ENCODE results near the gene GADD45A. TPM values are rescaled to one million over a fixed set of nuclear protein-coding genes. Genes with fewer than 3 reads are reported as not detected.
A peak's percentile ranks its signal among the peaks of the same experiment; 100 is the strongest.

The GADD45A gene
- total RNA-seq, 2 experiments from 2014 or later, result 36.2 to 39.1 TPM

DNA sequence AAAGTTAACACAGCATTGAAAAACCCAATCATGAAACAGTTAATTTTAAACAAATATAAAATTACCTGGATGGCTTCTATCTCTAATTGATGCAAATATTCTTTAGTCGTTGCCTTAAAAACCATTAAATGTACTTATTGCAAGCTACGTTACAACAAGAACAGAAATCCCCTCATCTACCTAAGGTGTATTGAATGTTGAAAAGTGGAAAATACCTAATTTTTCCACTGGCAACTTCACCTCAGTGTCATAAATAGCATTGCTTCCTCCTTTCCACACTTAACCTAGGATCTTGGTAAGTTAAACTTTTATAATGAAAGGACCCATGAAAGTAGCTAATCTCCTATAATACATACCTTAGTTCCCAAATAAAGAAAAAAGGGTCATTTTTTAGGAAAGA lies 5.4 kb downstream of the GADD45A start:
- intact Hi-C loops (cut with micrococcal nuclease), result no loop called here
- Mint-ChIP-seq H3K27ac (no peak overlapping the region), H3K27me3 (no peaks in the 10 kb centered on the region), H3K36me3 (peaks cover 20% of the 10 kb centered on the region), H3K9me3 (no peaks in the 10 kb centered on the region), H3K4me1 (ENCODE audit: low read depth) (peaks cover 19% of the 10 kb centered on the region), H3K4me3 (no peak overlapping the region)
- POLR2A ChIA-PET, result no interaction called here
- CTCF ChIA-PET, result interaction anchor here (1.1 to 1.3 kb wide), 3 partner anchors 128 to 158 kb away, joined by 3 read pairs; no protein-coding TSS in a partner anchor
- DNase-seq, result no peak

DNA sequence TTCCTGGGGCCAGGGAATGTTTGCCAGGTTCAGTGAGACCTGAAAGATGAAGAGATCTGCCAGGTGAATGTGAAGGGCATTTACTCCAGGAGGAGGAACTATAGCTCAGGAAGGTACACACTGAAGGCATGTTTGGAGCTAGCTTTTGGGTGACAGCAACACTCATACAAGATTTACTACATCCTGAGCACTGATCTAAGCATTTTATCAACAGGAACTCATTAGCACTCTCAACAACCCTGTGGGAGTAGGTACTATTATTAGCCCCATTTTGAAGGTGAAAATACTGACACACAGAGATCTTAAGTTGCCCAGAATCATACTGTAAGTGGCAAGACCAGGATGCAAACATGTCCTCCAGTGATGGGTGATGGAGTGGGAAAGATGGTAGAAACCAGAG lies 6.7 kb downstream of the GADD45A start:
- H3K27ac Mint-ChIP-seq, result no peak overlapping the region
- H3K27me3 Mint-ChIP-seq, result no peaks in the 10 kb centered on the region
- peaks cover 16% of the 10 kb centered on the region for H3K36me3 Mint-ChIP-seq
- peaks cover 17% of the 10 kb centered on the region for H3K4me1 Mint-ChIP-seq (ENCODE audit: low read depth)
- intact Hi-C loops (cut with micrococcal nuclease), result no loop called here
- ChIA-PET CTCF (interaction anchor here (1.1 to 1.3 kb wide), 2 partner anchors 69 to 75 kb away, joined by 3 to 5 read pairs; no protein-coding TSS in a partner anchor), POLR2A (no interaction called here)
- no peak overlapping the region for H3K4me3 Mint-ChIP-seq
- no peak for DNase-seq
- no peaks in the 10 kb centered on the region for H3K9me3 Mint-ChIP-seq

DNA sequence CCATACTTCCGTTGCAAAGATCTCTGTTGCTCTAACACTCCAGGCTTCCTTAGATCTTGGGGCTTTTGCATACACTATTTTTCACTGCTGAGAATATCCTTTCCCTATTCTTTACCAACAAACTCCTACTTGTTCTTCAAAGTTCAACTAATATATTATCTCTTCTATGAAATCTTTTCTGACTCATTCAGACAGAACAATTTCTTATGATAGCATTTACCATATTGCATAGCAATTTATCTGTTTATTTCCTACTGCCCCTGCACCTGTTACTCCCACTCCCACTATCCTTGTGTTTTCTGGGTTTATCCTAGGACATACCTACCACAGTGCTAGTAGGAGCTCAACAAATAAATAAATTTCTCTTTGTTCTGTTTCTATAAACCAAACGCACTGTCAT lies 11.0 kb downstream of the GADD45A start:
- intact Hi-C loops (cut with micrococcal nuclease), result no loop called here
- no peak for DNase-seq
- Mint-ChIP-seq H3K9me3 (no peaks in the 10 kb centered on the region), H3K27me3 (no peaks in the 10 kb centered on the region), H3K27ac (no peak overlapping the region), H3K4me3 (no peak overlapping the region), H3K4me1 (ENCODE audit: low read depth) (peaks cover 8% of the 10 kb centered on the region), H3K36me3 (no peaks in the 10 kb centered on the region)
- ChIA-PET POLR2A (no interaction called here), CTCF (no interaction called here)

DNA sequence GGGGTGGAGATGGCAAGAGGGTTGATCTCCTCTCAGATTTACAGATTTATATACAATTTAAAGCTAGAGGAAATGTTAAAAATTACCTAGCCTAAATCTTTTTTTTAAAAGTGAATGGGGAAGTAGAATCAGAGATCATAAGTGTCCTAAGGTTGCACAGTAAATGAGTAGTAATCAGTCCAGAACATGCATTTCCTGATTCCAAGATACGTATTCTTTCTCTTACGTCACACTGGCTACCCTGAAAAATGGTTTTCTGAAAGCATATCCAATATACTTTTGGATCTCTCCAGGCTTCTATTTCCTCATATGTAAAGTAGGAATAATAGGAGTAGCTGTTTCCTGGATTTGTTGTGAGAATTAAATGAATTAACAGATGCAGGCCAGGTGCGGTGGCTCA lies 11.7 kb downstream of the GADD45A start:
- POLR2A ChIA-PET, result no interaction called here
- DNase-seq, result no peak
- no peak overlapping the region for H3K27ac Mint-ChIP-seq
- no peaks in the 10 kb centered on the region for H3K36me3 Mint-ChIP-seq
- no peak overlapping the region for H3K4me3 Mint-ChIP-seq
- no peaks in the 10 kb centered on the region for H3K27me3 Mint-ChIP-seq
- no peaks in the 10 kb centered on the region for H3K9me3 Mint-ChIP-seq
- CTCF ChIA-PET, result no interaction called here
- peaks cover 13% of the 10 kb centered on the region for H3K4me1 Mint-ChIP-seq (ENCODE audit: low read depth)
- intact Hi-C loops (cut with micrococcal nuclease), result no loop called here

DNA sequence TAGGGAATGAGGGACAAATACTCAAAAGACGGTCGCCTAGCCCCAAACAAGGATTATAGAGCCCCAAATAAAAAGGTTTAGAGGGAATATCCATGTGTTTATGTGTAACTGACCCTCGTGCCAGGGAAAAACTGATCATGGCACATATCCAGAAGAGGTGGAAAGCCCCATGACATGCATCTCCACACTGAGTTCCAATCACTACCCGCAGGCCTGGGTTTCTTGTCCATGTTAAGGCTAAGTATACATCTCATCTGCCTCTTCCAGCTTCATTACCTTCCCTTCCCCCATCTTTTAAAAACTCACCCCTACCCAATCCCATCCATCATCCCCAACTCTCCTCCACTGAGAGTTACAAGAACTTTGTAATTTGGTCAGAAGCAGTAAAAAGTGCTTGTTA lies 15.2 kb downstream of the GADD45A start:
- peaks cover 13% of the 10 kb centered on the region for H3K4me1 Mint-ChIP-seq (ENCODE audit: low read depth)
- H3K9me3 Mint-ChIP-seq, result no peaks in the 10 kb centered on the region
- ChIA-PET POLR2A (interaction anchor here (2.2 kb wide), 1 partner anchor 15 kb away, joined by 16 read pairs; the partner anchor contains the start of gene GADD45A), CTCF (interaction anchor here (0.6 to 1.7 kb wide), 4 partner anchors 16 to 139 kb away, joined by 3 to 7 read pairs (median 5); partner anchors contain the start of gene GADD45A)
- no peak for DNase-seq
- H3K36me3 Mint-ChIP-seq, result no peaks in the 10 kb centered on the region
- no peak overlapping the region for H3K4me3 Mint-ChIP-seq
- intact Hi-C loops (cut with micrococcal nuclease), result loop anchor here (2.0 kb wide), 1 partner anchor 15 kb away; the partner anchor contains the start of gene GADD45A
- no peaks in the 10 kb centered on the region for H3K27me3 Mint-ChIP-seq
- no peak overlapping the region for H3K27ac Mint-ChIP-seq

DNA sequence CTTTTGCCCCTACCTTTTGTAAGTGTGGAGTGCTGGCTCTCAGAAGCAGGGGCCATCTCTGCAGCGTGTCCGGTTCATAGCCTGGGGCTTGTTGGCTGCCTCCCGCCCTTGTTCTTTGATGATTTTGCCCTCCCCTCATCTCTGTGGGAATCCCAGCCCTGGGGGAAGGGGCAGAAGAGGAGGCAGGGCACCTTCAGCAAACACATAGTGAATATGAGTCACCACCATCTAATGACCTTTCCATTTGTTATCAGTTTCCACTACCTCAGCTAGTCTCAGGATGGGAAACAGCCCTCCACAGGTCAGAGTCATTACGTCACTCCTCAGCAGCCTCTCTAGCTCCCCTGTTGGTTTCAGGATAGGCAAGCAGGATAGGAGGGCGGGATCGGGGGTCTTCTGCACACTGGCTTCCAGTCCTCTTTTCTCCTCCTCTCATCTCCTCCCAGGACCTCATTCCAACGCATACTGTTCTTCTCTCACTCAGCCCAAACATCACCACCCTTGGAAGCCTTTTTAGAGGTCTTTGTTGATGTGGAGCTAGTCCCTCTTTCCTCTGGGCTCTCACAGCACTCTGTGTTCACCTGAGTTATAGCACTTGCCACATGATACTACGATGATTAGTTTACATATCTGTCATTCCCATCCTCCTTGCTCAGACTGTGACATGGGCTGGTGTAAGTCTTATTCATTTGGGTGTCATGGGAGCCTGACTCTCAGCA lies 15.8 kb downstream of the GADD45A start:
- peak; percentile 40 for DNase-seq
- H3K4me1 Mint-ChIP-seq (ENCODE audit: low read depth), result peaks cover 13% of the 10 kb centered on the region
- intact Hi-C loops (cut with micrococcal nuclease), result loop anchor here (1.0 to 2.0 kb wide), 2 partner anchors 16 to 22 kb away; partner anchors contain the start of gene GADD45A
- ChIA-PET POLR2A (interaction anchor here (1.3 to 2.2 kb wide), 2 partner anchors 15 to 23 kb away, joined by 4 to 16 read pairs; partner anchors contain the start of gene GADD45A), CTCF (interaction anchor here (0.6 to 1.7 kb wide), 6 partner anchors 16 to 166 kb away, joined by 3 to 7 read pairs (median 4); partner anchors contain the start of gene GADD45A)
- H3K27ac Mint-ChIP-seq, result peak overlapping the region; percentile 15
- no peaks in the 10 kb centered on the region for H3K9me3 Mint-ChIP-seq
- H3K4me3 Mint-ChIP-seq, result no peak overlapping the region
- no peaks in the 10 kb centered on the region for H3K27me3 Mint-ChIP-seq
- no peaks in the 10 kb centered on the region for H3K36me3 Mint-ChIP-seq

DNA sequence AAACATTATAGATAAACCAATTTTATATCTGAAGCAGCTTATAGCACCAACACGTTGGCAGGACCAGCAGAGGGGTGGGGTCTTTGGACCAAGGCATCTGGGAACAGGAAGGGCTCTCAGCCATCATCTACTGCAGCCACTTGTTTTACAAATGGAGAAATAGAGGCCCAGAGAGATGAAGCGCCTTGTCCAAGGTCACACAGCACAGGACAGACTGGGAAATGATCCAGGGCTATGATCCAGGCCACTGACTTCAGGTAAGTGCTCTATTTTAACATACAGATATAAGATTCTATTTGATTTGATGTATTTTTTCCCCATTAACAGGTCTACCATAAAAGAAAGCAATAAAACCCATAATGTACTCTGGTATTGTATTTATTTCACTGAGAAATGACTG lies 16.9 kb downstream of the GADD45A start:
- CTCF ChIA-PET, result interaction anchor here (0.9 to 1.2 kb wide), 3 partner anchors 16 to 140 kb away, joined by 3 to 4 read pairs (median 4); no protein-coding TSS in a partner anchor
- DNase-seq, result no peak
- H3K4me1 Mint-ChIP-seq (ENCODE audit: low read depth), result peaks cover 13% of the 10 kb centered on the region
- H3K36me3 Mint-ChIP-seq, result no peaks in the 10 kb centered on the region
- no peaks in the 10 kb centered on the region for H3K27me3 Mint-ChIP-seq
- POLR2A ChIA-PET, result interaction anchor here (1.3 to 2.2 kb wide), 2 partner anchors 16 to 22 kb away, joined by 4 to 16 read pairs; partner anchors contain the start of gene GADD45A
- no peak overlapping the region for H3K27ac Mint-ChIP-seq
- H3K4me3 Mint-ChIP-seq, result no peak overlapping the region
- intact Hi-C loops (cut with micrococcal nuclease), result loop anchor here (1.0 to 2.0 kb wide), 2 partner anchors 17 to 21 kb away; partner anchors contain the start of gene GADD45A
- H3K9me3 Mint-ChIP-seq, result no peaks in the 10 kb centered on the region

DNA sequence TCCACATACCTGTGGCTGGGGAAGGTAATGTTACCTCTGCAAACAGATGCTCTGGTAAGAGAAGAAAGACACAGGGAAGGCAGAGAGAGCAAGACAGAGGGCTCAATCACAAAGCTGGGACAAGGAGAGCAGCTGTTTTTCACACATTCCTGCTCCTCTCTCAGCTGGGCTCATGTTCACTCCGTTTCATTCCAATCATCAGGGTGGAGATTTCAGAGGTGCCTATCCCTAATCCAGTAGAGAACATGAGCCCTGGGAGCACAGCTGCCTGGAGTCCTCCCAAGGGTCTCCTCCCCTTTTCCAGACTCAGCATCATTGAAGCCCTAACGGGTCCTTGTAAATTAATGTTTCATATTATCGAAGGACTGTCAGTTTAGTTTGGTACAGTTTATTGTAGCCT lies 19.4 kb downstream of the GADD45A start:
- ChIA-PET POLR2A (interaction anchor here (0.6 to 1.2 kb wide), 2 partner anchors 19 to 267 kb away, joined by 3 read pairs; partner anchors contain the start of gene GADD45A), CTCF (interaction anchor here (0.6 to 2.0 kb wide), 3 partner anchors 56 to 174 kb away, joined by 3 to 5 read pairs (median 4); no protein-coding TSS in a partner anchor)
- Mint-ChIP-seq H3K27ac (no peak overlapping the region), H3K4me3 (no peak overlapping the region), H3K9me3 (no peaks in the 10 kb centered on the region), H3K36me3 (no peaks in the 10 kb centered on the region), H3K4me1 (ENCODE audit: low read depth) (peaks cover 13% of the 10 kb centered on the region), H3K27me3 (no peaks in the 10 kb centered on the region)
- intact Hi-C loops (cut with micrococcal nuclease), result no loop called here
- no peak for DNase-seq

DNA sequence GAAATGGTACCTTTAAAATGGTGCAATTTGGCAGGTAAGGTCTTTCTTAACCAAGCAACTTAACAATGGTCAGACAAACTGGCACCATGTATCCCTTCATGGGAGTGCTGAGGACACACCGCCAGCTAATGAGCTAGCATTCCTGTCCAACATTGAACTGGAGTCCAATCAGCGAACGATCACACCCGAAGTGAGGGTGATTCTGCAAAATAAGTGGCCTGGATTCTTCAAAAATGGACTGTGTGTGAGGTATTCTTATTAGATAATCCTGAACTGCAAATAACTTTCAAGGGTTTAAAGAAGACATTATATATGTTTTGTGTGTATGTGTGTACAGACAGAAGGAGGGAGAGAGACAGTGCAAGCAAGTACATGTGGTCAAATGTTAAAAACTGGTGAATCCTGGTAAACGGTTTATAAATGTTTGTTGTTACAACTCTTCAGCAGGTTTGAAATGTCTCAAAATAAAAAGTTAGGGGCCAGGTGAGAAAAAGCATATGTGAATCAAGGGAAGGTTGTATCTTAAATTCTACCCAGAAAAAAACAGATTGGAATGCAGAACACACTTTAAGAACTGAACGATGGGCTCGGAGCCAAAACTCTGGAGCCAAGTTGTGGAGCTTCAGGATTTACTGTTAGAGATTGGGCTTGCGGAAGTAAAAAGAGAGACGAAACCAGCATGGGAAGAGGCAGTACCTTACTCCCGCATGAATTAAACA lies 20.9 kb downstream of the GADD45A start:
- Mint-ChIP-seq H3K9me3 (no peaks in the 10 kb centered on the region), H3K27me3 (no peaks in the 10 kb centered on the region), H3K4me1 (ENCODE audit: low read depth) (peaks cover 6% of the 10 kb centered on the region), H3K27ac (no peak overlapping the region), H3K4me3 (no peak overlapping the region), H3K36me3 (no peaks in the 10 kb centered on the region)
- DNase-seq, result no peak
- CTCF ChIA-PET, result no interaction called here
- POLR2A ChIA-PET, result no interaction called here
- intact Hi-C loops (cut with micrococcal nuclease), result no loop called here

DNA sequence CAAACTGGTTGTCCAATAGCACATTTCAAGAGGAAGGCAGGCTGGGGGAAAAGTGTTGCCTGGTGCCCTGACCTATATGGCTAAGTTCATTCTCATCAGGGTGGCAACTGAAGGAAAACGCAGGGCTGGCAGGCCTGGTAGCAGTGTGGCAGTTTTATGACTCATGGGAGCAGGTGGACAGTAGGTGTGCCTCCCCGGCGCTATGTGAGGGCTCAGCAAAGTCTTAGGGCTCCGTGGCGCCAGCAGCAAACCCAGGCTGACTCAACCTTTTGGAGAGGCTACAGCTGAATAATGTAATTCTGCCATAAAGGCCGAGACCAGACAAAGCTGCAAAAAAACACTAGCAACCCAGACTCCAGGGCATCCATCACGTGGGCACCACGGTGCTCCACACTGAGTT lies 23.6 kb downstream of the GADD45A start:
- CTCF ChIA-PET, result no interaction called here
- intact Hi-C loops (cut with micrococcal nuclease), result no loop called here
- Mint-ChIP-seq H3K27ac (no peak overlapping the region), H3K9me3 (no peaks in the 10 kb centered on the region), H3K4me1 (ENCODE audit: low read depth) (no peaks in the 10 kb centered on the region), H3K27me3 (no peaks in the 10 kb centered on the region), H3K4me3 (no peak overlapping the region), H3K36me3 (no peaks in the 10 kb centered on the region)
- no peak for DNase-seq
- POLR2A ChIA-PET, result no interaction called here

DNA sequence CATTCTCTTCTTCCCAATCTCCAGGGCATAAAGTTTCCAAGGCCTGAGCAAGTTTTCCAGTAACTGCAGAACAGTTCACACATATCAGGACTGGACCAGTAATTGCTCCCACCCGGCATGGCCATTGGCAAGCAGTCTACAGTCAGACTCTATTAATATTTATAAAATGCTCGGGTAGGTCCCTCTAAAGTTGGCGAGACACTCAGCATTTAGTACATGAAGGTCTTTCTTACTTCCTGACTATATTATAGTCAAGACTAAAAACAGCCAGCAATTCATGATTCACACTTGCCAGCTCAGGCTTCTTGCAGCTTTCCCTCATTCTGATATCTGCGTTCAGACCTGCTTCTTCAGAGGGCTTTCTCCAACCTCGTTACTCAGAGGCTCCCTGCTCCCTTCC lies 25.4 kb downstream of the GADD45A start:
- Mint-ChIP-seq H3K9me3 (no peaks in the 10 kb centered on the region), H3K27me3 (no peaks in the 10 kb centered on the region), H3K27ac (no peak overlapping the region), H3K4me3 (no peak overlapping the region), H3K4me1 (ENCODE audit: low read depth) (no peaks in the 10 kb centered on the region), H3K36me3 (no peaks in the 10 kb centered on the region)
- DNase-seq, result no peak
- ChIA-PET CTCF (no interaction called here), POLR2A (no interaction called here)
- intact Hi-C loops (cut with micrococcal nuclease), result no loop called here

DNA sequence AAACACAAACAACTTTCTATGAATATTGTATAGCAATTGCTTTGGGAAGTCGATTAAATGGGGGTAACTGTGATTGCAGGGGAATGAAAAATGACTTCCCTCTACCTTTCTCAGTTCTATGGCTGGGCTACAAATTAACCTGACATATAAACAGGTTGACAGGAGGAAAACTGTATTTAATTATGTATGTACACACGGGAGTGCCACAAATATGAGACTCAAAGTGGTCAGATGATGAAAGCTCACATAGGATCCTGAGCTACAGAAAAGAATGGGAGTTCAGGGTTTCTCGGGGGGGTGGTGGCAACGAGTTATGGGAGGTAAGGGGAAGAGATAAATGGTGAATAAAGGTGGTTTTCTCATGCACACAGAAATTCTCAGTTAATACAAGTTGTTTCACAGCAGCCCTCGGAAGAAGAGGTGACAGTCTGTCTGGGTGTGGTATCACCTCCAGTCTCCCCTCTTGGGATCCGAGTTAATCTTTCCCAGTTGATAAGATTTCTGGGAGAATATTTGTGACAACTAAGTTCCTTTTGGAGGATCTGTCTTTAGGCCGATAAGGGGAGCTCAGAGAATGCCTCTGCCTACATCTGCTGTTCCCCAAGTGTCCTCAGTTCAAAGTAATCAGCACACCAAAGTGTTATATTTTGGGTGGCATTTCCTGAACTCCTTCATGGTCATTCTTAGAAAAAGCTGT lies 26.3 kb downstream of the GADD45A start:
- CTCF ChIA-PET, result interaction anchor here (1.4 kb wide), 1 partner anchor 49 kb away, joined by 5 read pairs; no protein-coding TSS in a partner anchor
- DNase-seq, result no peak
- POLR2A ChIA-PET, result no interaction called here
- Mint-ChIP-seq H3K9me3 (no peaks in the 10 kb centered on the region), H3K4me1 (ENCODE audit: low read depth) (no peaks in the 10 kb centered on the region), H3K4me3 (no peak overlapping the region), H3K27me3 (no peaks in the 10 kb centered on the region), H3K36me3 (no peaks in the 10 kb centered on the region), H3K27ac (no peak overlapping the region)
- intact Hi-C loops (cut with micrococcal nuclease), result no loop called here

All from activated CD4-positive, alpha-beta memory T cell treated with anti-CD3 and anti-CD28 coated beads for 36 hours (primary cell).